ENCODE data around the gene CAMTA1.
A peak's percentile ranks its signal among the peaks of the same experiment; 100 is the strongest.

Gene CAMTA1

GRCh38 chr1:7703321-7704213 is 918.3 kb downstream of the CAMTA1 start (continued):
- no peak for TF ChIP-seq ZNF280C (tag by site-specific recombination; IDR thresholded peaks at IDR 0.05)
- peak; percentile 72 for TF ChIP-seq ZNF335 (tag by site-specific recombination; conservative IDR thresholded peaks at IDR 0.05)
- TF ChIP-seq, protein P1, sequence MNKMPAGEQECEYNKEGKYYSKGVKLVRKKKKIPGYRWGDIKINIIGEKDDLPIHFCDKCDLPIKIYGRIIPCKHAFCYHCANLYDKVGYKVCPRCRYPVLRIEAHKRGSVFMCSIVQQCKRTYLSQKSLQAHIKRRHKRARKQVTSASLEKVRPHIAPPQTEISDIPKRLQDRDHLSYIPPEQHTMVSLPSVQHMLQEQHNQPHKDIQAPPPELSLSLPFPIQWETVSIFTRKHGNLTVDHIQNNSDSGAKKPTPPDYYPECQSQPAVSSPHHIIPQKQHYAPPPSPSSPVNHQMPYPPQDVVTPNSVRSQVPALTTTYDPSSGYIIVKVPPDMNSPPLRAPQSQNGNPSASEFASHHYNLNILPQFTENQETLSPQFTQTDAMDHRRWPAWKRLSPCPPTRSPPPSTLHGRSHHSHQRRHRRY (tag by site-specific recombination; IDR thresholded peaks at IDR 0.05): no peak
- TF ChIP-seq ZSCAN5A (tag by site-specific recombination; IDR thresholded peaks at IDR 0.05): no peak
- TF ChIP-seq, protein P2, sequence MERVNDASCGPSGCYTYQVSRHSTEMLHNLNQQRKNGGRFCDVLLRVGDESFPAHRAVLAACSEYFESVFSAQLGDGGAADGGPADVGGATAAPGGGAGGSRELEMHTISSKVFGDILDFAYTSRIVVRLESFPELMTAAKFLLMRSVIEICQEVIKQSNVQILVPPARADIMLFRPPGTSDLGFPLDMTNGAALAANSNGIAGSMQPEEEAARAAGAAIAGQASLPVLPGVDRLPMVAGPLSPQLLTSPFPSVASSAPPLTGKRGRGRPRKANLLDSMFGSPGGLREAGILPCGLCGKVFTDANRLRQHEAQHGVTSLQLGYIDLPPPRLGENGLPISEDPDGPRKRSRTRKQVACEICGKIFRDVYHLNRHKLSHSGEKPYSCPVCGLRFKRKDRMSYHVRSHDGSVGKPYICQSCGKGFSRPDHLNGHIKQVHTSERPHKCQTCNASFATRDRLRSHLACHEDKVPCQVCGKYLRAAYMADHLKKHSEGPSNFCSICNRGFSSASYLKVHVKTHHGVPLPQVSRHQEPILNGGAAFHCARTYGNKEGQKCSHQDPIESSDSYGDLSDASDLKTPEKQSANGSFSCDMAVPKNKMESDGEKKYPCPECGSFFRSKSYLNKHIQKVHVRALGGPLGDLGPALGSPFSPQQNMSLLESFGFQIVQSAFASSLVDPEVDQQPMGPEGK (tag by site-specific recombination; IDR thresholded peaks at IDR 0.05): peak; percentile 12; the same call in 1 of the 2 replicates
- TF ChIP-seq ZNF544 (tag by site-specific recombination; IDR thresholded peaks at IDR 0.05): no peak
- TF ChIP-seq ZBTB8A (tag by site-specific recombination; IDR thresholded peaks at IDR 0.05): no peak
- TF ChIP-seq, protein P3, sequence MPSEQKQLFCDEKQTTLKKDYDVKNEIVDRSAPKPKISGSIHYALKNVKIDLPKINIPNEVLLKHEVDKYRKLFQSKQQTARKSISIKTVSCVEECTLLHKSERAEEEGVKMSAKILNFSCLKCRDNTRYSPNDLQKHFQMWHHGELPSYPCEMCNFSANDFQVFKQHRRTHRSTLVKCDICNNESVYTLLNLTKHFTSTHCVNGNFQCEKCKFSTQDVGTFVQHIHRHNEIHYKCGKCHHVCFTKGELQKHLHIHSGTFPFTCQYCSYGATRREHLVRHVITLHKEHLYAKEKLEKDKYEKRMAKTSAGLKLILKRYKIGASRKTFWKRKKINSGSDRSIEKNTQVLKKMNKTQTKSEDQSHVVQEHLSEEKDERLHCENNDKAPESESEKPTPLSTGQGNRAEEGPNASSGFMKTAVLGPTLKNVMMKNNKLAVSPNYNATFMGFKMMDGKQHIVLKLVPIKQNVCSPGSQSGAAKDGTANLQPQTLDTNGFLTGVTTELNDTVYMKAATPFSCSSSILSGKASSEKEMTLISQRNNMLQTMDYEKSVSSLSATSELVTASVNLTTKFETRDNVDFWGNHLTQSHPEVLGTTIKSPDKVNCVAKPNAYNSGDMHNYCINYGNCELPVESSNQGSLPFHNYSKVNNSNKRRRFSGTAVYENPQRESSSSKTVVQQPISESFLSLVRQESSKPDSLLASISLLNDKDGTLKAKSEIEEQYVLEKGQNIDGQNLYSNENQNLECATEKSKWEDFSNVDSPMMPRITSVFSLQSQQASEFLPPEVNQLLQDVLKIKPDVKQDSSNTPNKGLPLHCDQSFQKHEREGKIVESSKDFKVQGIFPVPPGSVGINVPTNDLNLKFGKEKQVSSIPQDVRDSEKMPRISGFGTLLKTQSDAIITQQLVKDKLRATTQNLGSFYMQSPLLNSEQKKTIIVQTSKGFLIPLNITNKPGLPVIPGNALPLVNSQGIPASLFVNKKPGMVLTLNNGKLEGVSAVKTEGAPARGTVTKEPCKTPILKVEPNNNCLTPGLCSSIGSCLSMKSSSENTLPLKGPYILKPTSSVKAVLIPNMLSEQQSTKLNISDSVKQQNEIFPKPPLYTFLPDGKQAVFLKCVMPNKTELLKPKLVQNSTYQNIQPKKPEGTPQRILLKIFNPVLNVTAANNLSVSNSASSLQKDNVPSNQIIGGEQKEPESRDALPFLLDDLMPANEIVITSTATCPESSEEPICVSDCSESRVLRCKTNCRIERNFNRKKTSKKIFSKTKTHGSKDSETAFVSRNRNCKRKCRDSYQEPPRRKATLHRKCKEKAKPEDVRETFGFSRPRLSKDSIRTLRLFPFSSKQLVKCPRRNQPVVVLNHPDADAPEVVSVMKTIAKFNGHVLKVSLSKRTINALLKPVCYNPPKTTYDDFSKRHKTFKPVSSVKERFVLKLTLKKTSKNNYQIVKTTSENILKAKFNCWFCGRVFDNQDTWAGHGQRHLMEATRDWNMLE (tag by site-specific recombination; conservative IDR thresholded peaks at IDR 0.05; ENCODE audit: low read depth): no peak
- TF ChIP-seq ZNF24 (tag by site-specific recombination; IDR thresholded peaks at IDR 0.05): no peak
- TF ChIP-seq BCL11A (tag by site-specific recombination; IDR thresholded peaks at IDR 0.05; ENCODE audit: low read depth): no peak
- TF ChIP-seq ZNF768 (tag by site-specific recombination; IDR thresholded peaks at IDR 0.05): no peak
- TF ChIP-seq ZNF555 (tag by site-specific recombination; conservative IDR thresholded peaks at IDR 0.05): no peak

Data from HEK293 (cell line).